Heart left ventricle (tissue), 13 donors: ENCODE measurements around the gene ACAN.

ENCODE experiments used
- CTCF ChIP-seq, 12 donors: fragments of 200-600 bp; sonication (generic) in 4 of 12; IDR thresholded peaks; one replicate each; pipeline versions ENCODE4 v1.5.0 to v1.8.0; 2018 to 2022; ENCODE audit warnings: antibody characterized with exemption in 12 of 12, mild to moderate bottlenecking in 5 of 12
- POLR2A ChIP-seq, 2 donors: fragments of 450-650 bp; IDR thresholded peaks; one replicate each; pipeline ENCODE4 v1.6.1; 2017; ENCODE audit warnings: antibody characterized with exemption in 2 of 2, mild to moderate bottlenecking in 2 of 2, moderate library complexity in 2 of 2
- donor health status: ischemic (EF 13 %, LVEDD 7.1; RV severe dilation, severe dysfunction).
- donor health status: DM: no; HTN: yes; CAD: no.
- donor health status: DM: no; HTN: no; CAD: no.
- donor health status: ischemic (EF 25% LVEDD 6.9; RV normal size, moderate dysfunction).
- donor health status: ischemic (EF 25% LVEDD 5.7; RV mildly dilated, moderate dysfunction).
- donor health status: ischemic (EF 35%, LVEDD 5.7; RV mildly dilated, moderate dysfunction).
- donor health status: nonischemic (EF 11% LVEDD 7.7; RV severe dilation, severe dysfunction).
- donor health status: DM: yes; HTN: yes; CAD: no.
- donor health status: PGD.
- donor health status: ischemic (EF 29% LVEDD 5.4; RV normal size, mild dysfunction).
- donor health status: nonischemic (EF 23%, LVEDD 6.1; RV moderate dilation, normal function).

- TF ChIP-seq CTCF (IDR thresholded peaks at IDR 0.05) (no peak), POLR2A (IDR thresholded peaks at IDR 0.05) (no peak)
Observed at GRCh38 chr15:88782465-88782864, 20.8 kb upstream of the ACAN start.
